Stimulated activated CD8-positive, alpha-beta memory T cell treated with anti-CD3 and anti-CD28 coated beads, Interleukin-15, amount 100 ng/mL, for 4 hours (primary cell): ENCODE data around the gene E2F3.
"Not testable (repeated sequence)": the region's sequence is repeated elsewhere in the genome, so short reads cannot be mapped to it uniquely, and the experiment has no call there.

Experiments used
- DNase-seq, 2 donors: peaks; one replicate each; pipeline ENCODE4 v3.0.0-alpha.2; 2020; ENCODE audit warnings: low read depth in 2 of 2

Gene E2F3

DNA sequence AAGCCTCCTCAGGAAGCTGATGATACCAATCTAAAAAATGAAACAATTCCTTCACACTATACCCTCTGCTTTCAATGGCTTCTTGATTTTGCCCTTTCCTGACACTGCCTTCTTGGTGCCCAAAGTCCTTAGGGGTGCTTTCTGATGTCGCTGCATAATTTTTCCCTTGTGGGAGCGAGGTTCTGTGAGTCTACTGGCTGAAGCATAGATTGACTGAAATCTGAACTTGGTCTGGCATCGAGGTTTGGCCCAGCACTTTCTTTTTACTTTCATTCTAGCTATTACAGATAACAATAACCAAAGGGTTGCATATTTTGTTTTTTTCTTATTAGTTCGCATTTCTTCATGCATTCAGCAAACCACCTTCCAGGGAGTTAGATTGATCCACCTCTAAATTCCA is 65.8 kb downstream of the E2F3 start:
- no peak for DNase-seq

DNA sequence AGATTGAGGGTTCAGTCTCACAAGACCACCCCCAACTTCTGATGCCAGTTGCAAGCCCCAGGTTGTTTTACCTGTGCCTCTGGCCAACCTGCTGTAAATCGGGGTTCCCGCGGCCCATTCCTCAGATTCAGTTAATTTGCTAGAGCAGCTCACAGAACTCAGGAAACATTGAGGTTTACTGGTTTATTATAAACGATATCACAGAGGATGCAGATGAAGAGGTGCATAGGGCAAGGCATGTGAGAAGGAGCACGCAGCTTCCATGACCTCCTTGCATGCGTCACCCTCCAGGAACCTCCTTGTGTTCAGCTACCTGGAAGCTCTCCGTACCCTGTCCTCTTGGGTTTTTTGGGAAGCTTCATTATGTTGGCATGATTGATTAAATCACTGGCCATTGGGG is 66.5 kb downstream of the E2F3 start:
- no peak for DNase-seq

DNA sequence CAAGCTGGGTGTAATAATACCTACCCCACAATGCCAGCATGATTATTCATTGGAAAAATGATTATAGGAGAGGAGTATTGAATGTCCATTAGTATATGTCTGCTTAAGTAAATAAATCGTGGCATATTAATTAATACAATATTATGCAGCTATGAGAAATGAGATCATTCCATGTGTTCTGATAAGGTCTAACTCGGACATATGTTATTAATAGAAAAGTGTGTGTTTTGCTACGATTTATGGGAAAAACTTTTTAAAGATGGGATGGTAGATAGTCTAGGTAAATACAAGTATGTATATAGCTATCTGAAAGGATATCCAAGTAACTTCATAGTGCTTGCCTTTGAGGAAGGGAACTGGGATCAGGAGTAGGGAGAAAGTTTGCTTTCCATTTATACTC is 71.1 kb downstream of the E2F3 start:
- no peak for DNase-seq

DNA sequence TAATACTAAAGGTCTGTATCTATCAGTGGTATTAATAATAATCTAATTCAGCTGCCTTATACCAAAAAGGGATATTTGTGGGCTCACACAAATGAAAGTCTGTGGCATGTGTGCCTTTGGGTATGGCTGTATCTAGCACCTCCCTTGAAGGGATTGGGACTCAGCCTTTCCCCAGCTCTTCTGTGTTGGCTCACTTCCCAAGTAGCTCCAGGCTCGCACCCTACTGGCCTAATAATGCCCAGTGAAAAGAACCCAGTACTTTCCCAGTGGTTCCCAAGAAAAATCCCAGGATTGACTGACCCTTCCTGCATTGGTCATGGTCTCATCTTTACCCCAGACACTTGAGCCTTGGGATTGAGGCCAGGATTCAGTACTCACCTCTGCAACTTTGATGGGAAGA is 71.8 kb downstream of the E2F3 start:
- no peak for DNase-seq

DNA sequence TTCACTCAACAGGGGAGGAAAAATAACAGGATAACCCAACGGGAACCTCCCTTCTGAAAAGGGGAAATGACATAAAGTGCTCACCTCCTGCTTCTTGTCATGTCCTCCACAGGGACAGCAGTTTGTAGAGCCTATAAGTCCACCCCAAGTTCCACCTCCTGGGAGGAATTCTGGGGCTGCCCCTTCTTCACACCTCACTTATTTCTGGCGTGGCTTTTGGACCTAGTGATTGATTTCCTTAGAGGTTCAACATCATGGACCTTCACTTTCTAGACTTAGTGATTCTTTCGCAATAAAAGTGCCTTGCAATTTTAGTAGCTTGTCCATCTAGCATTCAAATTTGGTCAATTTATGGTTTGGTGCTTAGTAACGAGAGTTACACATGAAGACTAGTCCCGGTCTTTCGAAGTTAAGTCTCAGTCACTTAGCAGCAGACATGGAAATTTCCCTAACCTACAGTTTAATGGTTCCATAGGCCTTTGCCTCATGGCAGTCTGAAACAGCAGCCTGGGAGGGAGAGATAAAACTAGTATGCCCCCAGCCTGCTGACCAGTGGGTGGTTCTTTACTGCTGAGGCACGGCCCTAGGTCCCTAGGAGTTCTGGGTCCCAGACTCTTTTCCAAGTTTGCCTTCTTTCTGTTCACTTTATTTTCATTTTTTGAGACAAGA is 73.3 kb downstream of the E2F3 start:
- no peak for DNase-seq

DNA sequence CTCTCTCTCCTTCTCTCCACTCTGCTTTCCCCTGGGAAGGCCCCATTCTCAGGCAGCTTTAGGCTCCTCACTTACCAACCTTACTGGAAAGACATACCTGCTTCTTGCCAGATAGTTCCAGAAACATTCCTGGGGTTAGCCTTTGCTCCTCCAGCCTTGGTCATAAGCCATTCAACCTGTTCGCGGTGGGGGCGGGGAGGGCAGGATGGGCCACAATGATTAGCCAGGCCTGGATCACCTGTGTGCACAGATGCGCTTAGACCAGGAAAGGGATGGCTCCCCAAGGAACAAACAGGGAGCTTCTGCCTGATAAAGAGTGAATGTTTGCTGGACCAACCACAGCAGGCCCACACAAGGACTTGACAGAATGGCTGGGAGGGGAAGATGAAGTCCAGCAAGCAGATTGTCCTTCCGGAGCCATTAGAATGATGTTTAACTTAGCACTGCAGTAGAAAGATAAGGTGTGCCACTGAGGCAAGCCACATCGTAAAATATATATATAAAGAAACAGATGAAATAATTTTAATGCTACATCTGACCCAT is 74.9 kb downstream of the E2F3 start:
- no peak for DNase-seq

DNA sequence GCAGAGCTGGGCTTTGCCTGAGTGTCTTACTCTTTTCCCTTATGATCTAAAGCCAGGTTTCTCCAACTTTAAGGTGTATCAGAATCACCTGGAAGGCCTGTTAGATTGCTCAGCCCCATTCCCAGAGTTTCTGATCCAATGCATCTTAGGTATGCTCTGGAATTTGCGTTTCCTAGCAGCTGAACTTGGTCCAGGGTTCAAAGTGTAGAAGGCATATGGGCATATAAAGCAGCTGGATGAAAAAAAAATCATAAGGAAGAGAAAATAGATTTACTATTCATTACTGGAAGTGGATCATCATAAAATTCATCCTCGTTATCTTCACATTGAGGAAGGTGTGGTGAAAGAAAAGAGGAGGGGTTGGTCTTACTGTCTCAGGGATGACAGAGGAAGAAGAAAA is 75.8 kb downstream of the E2F3 start:
- no peak for DNase-seq

DNA sequence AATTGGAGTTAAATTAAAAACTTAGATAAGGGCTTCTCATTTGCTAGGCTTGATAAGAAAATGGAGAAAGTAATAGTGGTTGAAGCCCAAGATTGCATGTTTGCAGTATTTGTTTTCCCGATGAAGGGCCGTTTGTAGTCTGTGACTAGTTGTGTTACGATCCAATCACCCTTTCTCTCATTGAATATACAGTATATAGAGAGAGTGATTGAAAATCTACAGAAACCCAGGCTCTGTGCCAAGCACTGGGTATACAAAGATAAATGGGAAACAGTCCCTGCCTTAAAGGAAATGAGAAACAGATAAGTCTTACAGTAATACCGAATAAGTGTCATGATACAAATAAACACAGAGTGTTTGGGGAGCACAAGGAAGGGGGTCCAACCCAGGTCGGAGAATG is 77.4 kb downstream of the E2F3 start:
- DNase-seq: no peak

DNA sequence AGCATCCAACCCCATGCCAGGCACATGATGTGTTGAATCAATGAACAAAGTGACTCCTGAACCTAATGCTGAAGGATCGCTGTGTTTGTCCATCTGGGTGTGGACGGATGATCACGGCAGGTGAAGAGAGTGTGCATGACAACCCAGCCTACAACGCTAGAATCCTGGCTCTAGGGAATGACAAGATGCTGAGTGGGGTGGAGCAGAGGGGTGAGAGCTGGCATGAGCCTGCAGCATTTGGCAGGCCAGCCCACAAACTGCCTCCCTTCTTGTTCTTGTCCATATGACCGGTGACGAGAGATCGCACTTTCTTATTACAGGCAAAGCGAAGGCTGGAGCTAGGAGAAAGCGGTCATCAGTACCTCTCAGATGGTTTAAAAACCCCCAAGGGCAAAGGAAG is 77.8 kb downstream of the E2F3 start:
- DNase-seq: no peak

DNA sequence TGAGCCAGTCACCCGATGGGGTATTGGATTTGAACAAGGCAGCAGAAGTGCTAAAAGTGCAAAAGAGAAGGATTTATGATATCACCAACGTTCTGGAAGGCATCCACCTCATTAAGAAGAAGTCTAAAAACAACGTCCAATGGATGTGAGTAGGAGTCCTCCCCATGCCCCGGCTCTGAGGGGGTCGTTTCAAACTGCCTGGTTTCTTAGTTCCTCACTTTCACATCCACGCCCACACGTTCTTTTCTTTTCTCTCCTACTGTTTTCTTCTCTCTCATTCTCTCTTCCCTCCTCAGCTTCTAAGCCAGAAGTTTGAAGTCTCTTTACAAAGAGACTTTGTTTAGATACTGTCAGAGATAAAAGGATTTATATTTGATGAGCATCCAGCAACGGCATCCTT is 79.6 kb downstream of the E2F3 start:
- DNase-seq: no peak

DNA sequence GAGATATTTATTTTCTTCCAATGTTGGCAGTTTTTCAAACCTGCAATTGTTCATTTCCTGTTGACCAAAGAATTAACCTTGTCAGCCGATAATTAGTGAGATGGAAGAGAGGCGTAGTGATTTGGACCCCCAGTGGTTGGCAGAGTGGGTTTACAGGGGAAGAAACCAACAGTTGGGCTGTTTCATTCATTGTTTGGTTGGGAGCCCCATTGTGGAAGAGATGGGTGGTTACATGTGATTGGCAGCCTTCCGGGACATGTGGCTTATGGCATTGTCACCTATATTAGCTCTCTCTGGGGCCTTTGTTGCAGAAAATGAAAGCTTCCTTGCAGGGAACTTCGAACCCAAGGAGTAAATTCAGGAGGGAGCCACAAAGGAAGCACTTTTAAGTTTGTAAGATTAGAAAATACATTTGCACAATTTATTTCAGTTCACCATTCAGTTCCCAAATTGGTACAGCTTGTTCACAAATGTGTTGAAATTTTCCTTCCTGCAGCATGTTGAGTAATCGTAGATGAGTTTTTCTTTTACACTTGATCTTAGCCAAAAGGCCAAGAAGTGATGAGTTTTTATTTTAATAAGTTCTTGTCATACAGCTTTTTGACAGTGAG is 82.3 kb downstream of the E2F3 start:
- no peak for DNase-seq

DNA sequence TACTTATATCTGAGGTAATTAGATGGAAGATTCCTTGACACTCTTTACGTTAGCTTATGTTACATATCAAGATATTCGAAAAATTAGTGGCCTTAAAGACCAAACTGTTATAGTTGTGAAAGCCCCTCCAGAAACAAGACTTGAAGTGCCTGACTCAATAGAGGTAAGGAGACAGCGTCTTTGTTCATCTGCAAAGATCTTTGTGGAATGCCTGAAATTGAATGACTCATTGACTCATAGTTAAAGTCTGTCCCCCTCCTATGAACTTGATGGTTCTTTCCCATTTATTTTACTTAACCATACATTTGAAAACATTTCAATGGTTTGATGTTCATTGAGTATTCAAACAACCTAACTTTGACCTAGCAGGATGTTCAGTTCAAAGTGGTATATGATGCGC is 85.0 kb downstream of the E2F3 start:
- no peak for DNase-seq

DNA sequence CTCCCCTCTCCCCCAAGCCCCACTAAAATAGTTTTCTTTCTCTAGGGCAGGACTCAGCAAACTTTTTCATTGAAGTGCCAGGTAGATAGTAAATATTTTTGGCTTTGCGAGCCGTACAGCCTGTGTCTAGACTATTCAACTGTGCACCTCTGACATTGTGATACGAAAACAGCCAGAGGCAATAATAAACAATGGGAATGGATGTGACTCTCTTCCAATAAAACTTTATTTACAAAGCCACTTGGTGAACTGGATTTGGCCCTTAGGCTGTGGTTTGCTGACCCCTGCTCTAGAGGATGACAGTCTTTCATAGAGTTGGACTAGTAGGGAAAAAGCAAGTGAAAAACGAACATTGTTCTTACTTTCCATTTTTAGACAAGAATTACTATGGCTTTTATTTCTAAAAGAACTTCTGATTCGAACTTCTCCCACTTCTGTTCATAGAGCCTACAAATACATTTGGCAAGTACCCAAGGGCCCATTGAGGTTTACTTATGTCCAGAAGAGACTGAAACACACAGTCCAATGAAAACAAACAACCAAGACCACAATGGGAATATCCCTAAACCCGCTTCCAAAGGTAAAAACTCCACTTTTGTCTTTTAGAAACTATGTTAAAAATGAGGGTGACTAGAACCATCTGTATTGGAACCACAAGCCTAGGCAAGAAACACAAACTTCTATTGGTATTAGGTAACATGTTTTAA is 86.1 kb downstream of the E2F3 start:
- no peak for DNase-seq

DNA sequence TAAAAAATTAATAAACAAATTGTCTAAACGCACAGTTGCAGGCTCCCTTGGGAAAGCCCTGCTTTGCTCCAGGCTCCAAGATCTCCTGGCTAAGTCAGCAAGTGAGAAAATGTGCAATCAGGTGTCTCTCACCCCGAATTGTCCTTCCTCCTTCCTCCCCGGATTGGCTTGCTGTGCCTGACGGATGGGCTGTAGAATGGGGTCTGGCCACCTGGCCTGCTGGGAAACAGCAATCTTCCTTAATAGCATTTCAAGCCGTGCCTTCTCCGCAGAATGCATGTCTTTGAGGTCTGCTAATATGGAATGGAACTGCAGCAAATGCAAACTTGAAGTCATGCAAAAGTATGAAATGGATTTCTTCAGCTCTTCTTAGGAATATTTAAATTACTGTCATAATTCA is 88.9 kb downstream of the E2F3 start:
- DNase-seq: no peak

DNA sequence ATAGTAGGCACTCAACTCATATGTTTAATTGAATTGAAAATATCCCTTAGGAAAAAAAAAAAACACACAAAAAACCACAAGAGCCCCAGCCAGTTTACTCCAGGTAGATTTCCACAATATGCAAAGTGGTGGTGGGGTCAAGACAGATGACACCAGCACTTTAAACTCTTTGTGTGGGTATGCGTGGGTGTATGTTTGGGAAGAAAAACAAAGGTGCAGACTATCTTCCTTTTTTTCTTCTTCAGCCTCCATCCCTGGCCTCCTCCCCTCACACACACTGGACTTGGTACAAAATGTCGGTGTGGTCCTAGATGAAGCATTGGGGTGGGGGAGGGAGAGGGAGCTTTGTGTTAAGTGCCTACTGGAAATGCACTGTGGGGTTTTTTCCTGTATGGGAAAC is 90.4 kb downstream of the E2F3 start:
- DNase-seq: no peak

DNA sequence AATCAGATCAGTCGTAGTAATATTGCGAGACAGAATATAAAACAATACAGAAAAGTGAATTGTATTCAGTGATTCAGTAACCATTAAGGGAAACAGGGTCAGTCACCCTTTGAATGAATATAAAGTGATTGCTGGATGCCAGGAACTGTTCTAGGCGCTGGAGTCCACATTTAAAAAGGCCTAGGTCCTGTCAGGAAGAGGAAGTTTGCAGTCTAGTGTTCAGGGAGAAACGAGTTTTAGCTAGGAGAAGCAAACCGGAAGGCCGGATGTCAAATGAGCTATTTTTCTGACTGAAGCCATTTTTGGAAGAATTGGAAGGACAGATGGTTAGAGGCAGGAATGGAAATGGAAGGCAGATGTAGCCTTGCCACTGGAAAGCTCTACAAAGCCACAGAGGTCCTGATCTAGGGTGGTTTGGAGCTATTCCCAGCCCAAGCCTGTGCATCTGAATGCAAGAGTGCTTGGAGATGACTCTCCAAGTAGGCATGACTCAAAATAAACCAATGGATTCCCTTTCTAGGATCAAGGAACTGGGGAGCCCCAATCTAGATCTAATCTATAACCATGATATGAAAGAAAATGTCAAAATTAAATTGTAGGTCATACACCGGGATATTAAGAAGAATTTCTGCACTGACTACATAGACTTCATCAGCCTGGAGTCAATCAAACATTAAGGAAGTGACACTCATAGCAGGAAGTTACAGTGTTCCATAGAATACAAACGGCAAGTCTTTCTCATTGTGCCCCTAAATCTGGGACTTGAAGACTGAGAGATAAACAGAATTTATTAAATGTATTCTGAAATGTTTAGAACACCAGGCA is 95.7 kb downstream of the E2F3 start:
- DNase-seq: no peak

DNA sequence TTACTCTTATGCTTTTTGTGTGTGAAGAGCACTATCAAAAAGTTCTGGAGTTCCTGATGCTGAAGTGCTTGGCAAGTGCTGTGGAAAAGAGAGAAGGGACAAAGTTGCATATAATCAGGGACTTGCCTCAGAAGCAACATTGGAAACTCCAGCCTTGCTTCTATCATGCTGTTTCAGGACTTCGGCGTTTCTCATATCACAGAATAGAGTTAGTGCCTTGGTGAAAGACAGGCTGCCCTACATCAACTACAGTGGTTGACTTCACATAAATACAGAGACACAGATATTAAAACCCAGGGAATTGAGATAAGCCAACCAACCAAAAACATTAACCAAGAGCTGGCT is 96.3 kb downstream of the E2F3 start:
- DNase-seq: no peak

DNA sequence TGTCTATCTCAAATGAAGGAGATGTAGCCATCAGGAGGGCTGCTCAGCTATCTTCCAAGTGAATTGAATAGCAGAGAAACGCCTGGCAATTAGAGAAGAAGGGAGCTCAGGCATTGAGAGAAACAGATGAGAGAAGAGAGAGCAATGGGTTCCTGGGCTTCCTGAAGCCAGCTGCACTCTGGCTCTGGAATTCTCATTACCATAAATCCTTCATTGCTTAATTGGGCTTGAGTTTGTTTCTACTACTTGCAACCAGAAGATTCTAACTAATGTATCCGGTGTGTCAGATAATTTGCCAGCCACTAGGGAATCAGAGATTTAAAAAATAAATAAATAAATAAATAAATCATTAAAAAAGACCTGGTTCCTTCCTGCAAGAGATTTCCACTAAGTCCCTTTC is 107.5 kb downstream of the E2F3 start:
- no peak for DNase-seq

DNA sequence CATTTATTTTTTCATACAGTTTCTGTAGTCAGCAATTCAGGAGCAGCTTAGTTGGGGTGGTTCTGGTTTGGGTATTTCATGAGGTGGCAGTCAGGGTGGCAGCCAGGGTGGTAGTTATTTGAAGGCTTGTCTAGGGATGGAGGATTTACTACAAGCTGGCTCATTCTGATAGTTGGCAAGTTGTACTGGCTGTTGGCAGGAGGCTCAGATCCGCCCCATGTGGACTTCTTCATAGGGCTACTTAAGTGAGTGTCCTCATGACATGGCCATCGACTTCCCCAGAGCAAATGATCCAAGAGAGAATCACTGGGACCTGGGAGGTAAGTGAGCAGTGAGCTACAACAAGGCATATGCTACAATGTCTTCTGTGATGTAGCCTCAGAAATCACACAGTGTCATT is 110.2 kb downstream of the E2F3 start:
- no peak for DNase-seq

DNA sequence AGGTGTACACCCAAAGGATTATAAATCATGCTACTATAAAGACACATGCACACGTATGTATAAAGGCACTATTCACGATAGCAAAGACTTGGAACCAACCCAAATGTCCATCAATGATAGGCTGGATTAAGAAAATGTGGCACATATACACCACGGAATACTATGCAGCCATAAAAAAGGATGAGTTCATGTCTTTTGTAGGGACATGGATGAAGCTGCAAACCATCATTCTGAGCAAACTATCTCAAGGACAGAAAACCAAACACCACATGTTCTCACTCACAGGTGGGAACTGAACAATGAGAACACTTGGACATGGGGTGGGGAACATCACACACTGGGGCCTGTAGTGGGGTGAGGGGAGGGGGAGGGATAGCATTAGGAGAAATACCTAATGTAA is 123.5 kb downstream of the E2F3 start:
- not testable (repeated sequence) for DNase-seq

DNA sequence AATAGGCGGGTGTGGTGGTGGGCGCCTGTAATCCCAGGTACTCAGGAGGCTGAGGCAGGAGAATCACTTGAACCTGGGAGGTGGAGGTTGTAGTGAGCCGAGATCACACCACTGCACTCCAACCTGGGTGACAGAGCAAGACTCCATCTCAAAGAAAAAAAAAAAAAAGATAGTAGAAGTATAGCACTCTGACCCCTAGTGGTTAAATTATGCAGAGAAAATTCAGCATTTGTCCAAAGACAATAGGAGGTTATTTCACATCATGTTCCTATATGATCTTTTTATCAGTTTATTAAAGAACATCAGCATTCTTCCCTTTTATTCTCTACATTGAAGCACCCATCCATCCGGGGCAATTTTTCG is 127.4 kb downstream of the E2F3 start:
- not testable (repeated sequence) for DNase-seq

DNA sequence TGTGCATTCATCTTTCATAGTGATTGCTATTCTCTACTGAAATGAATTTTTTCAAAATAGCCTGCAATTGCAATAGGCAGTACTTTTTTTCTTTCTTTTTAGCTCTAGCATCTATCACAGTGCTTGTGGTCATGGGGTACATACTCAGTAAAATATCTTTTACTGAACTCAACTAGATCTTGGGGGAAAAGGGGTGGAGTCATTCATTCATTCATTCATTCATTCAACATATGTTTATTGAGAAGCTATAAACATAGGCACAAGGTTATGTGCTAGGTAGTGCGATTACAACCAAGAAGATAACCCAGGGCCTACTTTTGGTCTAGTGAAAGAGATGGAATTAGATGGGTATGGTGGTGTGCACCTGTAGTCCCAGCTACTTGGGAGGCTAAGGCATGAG is 131.2 kb downstream of the E2F3 start:
- no peak for DNase-seq
